CD4-positive, alpha-beta T cell treated with Interleukin-15 for 4 hours (primary cell): ENCODE results near the gene KCNMA1.
"Not testable (repeated sequence)": the region's sequence is repeated elsewhere in the genome, so short reads cannot be mapped to it uniquely, and the experiment has no call there.

Source experiments
- DNase-seq: peaks from one replicate; pipeline ENCODE4 v3.0.0-alpha.2; 2020; ENCODE audit warnings: low spot score

Gene KCNMA1

GRCh38 chr10:77415313-77415960 lies 222.2 kb downstream of the KCNMA1 start:
- no peak for DNase-seq

GRCh38 chr10:77413231-77413630 lies 224.4 kb downstream of the KCNMA1 start:
- no peak for DNase-seq

GRCh38 chr10:77412573-77413133 lies 225.0 kb downstream of the KCNMA1 start:
- not testable (repeated sequence) for DNase-seq

GRCh38 chr10:77411805-77412204 lies 225.8 kb downstream of the KCNMA1 start:
- no peak for DNase-seq

- DNase-seq = no peak
These were observed 227.1 kb downstream of the KCNMA1 start for GRCh38 chr10:77410523-77410922.

- DNase-seq = no peak
These were observed 227.7 kb downstream of the KCNMA1 start for GRCh38 chr10:77409697-77410471.

- no peak for DNase-seq
These were observed 229.3 kb downstream of the KCNMA1 start for GRCh38 chr10:77408259-77408658.

GRCh38 chr10:77406764-77407430 lies 230.7 kb downstream of the KCNMA1 start:
- DNase-seq = no peak

GRCh38 chr10:77405771-77406241 lies 231.8 kb downstream of the KCNMA1 start:
- no peak for DNase-seq

- no peak for DNase-seq
These were observed 232.8 kb downstream of the KCNMA1 start for GRCh38 chr10:77404810-77405209.

- no peak for DNase-seq
These were observed 233.8 kb downstream of the KCNMA1 start for GRCh38 chr10:77403761-77404160.

- no peak for DNase-seq
These were observed 235.9 kb downstream of the KCNMA1 start for GRCh38 chr10:77401683-77402082.

- no peak for DNase-seq
These were observed 237.6 kb downstream of the KCNMA1 start for GRCh38 chr10:77400033-77400432.

- no peak for DNase-seq
These were observed 238.4 kb downstream of the KCNMA1 start for GRCh38 chr10:77398986-77399755.

- DNase-seq = no peak
These were observed 239.1 kb downstream of the KCNMA1 start for GRCh38 chr10:77398558-77398957.

- DNase-seq = no peak
These were observed 240.5 kb downstream of the KCNMA1 start for GRCh38 chr10:77397103-77397502.

- DNase-seq = no peak
These were observed 241.3 kb downstream of the KCNMA1 start for GRCh38 chr10:77396290-77396689.

GRCh38 chr10:77393821-77394501 lies 243.6 kb downstream of the KCNMA1 start:
- no peak for DNase-seq

GRCh38 chr10:77393411-77393810 lies 244.2 kb downstream of the KCNMA1 start:
- DNase-seq = no peak

- DNase-seq = no peak
These were observed 244.8 kb downstream of the KCNMA1 start for GRCh38 chr10:77392851-77393250.

- DNase-seq = no peak
These were observed 245.3 kb downstream of the KCNMA1 start for GRCh38 chr10:77392236-77392721.
